Measurements from ENCODE around the gene STK26.

The STK26 gene

GRCh38 chrX:132022967-132023895 lies at the start of gene STK26:
STK26 (plus strand) TSS chrX:132023302; CDS start chrX:132023618, 316 bp downstream.
- TF ChIP-seq, protein P1, sequence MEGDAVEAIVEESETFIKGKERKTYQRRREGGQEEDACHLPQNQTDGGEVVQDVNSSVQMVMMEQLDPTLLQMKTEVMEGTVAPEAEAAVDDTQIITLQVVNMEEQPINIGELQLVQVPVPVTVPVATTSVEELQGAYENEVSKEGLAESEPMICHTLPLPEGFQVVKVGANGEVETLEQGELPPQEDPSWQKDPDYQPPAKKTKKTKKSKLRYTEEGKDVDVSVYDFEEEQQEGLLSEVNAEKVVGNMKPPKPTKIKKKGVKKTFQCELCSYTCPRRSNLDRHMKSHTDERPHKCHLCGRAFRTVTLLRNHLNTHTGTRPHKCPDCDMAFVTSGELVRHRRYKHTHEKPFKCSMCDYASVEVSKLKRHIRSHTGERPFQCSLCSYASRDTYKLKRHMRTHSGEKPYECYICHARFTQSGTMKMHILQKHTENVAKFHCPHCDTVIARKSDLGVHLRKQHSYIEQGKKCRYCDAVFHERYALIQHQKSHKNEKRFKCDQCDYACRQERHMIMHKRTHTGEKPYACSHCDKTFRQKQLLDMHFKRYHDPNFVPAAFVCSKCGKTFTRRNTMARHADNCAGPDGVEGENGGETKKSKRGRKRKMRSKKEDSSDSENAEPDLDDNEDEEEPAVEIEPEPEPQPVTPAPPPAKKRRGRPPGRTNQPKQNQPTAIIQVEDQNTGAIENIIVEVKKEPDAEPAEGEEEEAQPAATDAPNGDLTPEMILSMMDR (IDR thresholded peaks at IDR 0.05; ENCODE audit: extremely low read depth, missing control alignments): no peak
- DNase-seq (ENCODE audit: low spot score): peak; percentile 78

- TF ChIP-seq, protein P1 (IDR thresholded peaks at IDR 0.05; ENCODE audit: extremely low read depth, missing control alignments): no peak
- no peak for DNase-seq (ENCODE audit: low spot score)
These were observed 47.3 kb upstream of the STK26 start for GRCh38 chrX:131975851-131976250.

- TF ChIP-seq, protein P1 (IDR thresholded peaks at IDR 0.05; ENCODE audit: extremely low read depth, missing control alignments): no peak
- no peak for DNase-seq (ENCODE audit: low spot score)
These were observed 45.5 kb upstream of the STK26 start for GRCh38 chrX:131977619-131978018.

DNA sequence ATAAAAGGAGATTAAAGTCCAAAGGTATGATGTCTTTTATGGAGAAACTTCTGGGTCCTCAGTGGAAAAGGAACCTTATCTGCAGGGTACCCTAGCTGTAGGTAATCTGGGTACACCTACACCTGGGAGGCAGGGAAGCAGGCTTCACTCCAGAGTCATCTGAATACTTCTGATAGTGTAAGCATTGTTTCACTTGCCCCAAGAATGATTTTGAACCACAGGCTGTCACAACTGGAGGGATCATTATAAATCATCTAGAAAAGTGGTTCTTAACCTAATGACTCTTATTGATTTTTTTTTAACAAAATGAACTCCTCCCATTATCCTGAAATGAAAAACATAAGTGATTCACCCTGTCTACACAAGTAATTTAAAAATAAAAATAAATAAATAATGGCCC lies 44.0 kb upstream of the STK26 start:
- DNase-seq (ENCODE audit: low spot score): no peak
- TF ChIP-seq, protein P1 (IDR thresholded peaks at IDR 0.05; ENCODE audit: extremely low read depth, missing control alignments): no peak

- DNase-seq (ENCODE audit: low spot score): no peak
- TF ChIP-seq, protein P1 (IDR thresholded peaks at IDR 0.05; ENCODE audit: extremely low read depth, missing control alignments): no peak
These were observed 37.5 kb upstream of the STK26 start for GRCh38 chrX:131985526-131986049.

DNA sequence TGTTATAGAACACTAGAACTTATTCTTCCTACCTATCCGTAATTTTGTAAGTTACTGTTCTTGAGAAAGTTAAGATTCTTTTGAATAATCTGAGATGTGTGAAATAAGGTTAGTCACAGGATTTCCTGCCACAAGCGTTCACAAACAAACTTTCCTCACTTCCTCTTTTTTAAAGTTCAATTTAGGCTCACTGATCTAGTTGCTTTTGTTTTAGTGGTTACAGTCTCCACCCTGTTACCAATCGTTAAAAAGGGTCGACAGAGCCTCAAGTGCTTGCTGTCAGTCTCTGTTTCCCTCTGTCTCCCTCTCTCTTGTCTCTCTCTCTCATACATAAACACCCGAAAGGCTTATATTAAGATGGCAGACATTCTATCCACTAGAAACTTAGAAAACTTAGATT lies 35.9 kb upstream of the STK26 start:
- peak; percentile 36 for DNase-seq (ENCODE audit: low spot score)
- TF ChIP-seq, protein P1 (IDR thresholded peaks at IDR 0.05; ENCODE audit: extremely low read depth, missing control alignments): no peak

GRCh38 chrX:131988236-131988635 lies 34.9 kb upstream of the STK26 start:
- DNase-seq (ENCODE audit: low spot score): no peak
- TF ChIP-seq, protein P1 (IDR thresholded peaks at IDR 0.05; ENCODE audit: extremely low read depth, missing control alignments): no peak

All from GM20000 (cell line).